IPS-18a (cell line): ENCODE results near the gene COX19.

Source experiments
- H3K27ac ChIP-seq: one replicate; pipeline ENCODE4 v1.5.1; 2013; ENCODE audit warnings: low read length
- H3K27me3 ChIP-seq: one replicate; pipeline ENCODE4 v1.6.1; 2013; ENCODE audit warnings: mild to moderate bottlenecking, low read length; ENCODE audit not compliant: control insufficient read depth, insufficient read depth
- H3K36me3 ChIP-seq: one replicate; pipeline ENCODE4 v1.6.1; 2013; ENCODE audit warnings: low read depth, low read length; ENCODE audit not compliant: control insufficient read depth
- H3K4me1 ChIP-seq: one replicate; pipeline ENCODE4 v1.6.1; 2013; ENCODE audit warnings: low read depth, low read length; ENCODE audit not compliant: control insufficient read depth
- H3K4me3 ChIP-seq: one replicate; pipeline ENCODE4 v1.5.1; 2013; ENCODE audit warnings: low read length
- H3K9ac ChIP-seq: one replicate; pipeline ENCODE4 v1.6.1; 2013; ENCODE audit warnings: mild to moderate bottlenecking, low read length, moderate library complexity
- H3K9me3 ChIP-seq: one replicate; pipeline ENCODE4 v1.6.1; 2013; ENCODE audit warnings: low read depth, low read length; ENCODE audit not compliant: control insufficient read depth

The COX19 gene

DNA sequence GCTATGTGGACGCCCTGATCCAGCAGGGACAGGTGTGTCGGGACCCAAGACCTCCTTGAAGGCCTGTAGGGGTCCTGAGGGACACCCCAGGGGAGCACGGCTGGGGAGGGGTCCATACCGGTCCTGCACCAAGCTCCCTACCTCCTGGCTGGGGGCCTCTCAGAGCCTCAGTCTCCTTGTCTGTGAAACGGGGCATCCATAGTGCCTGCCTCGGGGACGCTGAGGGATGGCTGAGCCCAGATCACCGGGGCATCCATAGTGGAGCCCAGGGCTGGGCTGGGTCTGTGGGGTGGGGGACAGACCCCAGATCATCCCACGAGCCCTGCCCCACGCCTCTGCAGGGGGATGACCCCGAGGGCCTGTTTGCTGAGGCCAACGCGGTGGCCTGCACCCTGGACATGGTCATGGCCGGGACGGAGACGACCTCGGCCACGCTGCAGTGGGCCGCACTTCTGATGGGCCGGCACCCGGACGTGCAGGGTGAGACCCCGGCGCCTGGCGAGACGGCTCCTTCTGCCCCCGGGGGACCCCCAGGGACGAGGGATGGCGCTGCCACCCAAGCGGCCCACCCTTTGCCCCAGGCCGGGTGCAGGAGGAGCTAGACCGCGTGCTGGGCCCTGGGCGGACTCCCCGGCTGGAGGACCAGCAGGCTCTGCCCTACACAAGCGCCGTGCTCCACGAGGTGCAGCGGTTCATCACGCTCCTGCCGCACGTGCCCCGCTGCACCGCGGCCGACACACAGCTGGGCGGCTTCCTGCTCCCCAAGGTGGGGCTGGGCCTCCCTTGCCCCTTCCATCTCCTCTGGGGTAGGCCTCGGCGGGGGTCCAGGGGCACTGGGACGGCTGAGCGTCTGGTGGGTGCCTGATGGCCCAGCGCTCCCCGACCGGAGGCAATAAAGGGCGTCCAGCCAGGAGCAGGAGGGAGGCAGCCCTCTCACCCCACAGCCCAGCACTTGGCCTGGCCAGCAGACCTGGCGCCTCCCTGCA, 11.7 kb upstream of the COX19 start:
- H3K9ac ChIP-seq, result no peak overlapping the region
- H3K4me3 ChIP-seq, result no peak overlapping the region
- H3K27ac ChIP-seq, result no peak overlapping the region
- H3K4me1 ChIP-seq, result no peaks in the 10 kb centered on the region
- no peaks in the 10 kb centered on the region for H3K9me3 ChIP-seq
- H3K27me3 ChIP-seq, result no peaks in the 10 kb centered on the region
- H3K36me3 ChIP-seq, result no peaks in the 10 kb centered on the region

DNA sequence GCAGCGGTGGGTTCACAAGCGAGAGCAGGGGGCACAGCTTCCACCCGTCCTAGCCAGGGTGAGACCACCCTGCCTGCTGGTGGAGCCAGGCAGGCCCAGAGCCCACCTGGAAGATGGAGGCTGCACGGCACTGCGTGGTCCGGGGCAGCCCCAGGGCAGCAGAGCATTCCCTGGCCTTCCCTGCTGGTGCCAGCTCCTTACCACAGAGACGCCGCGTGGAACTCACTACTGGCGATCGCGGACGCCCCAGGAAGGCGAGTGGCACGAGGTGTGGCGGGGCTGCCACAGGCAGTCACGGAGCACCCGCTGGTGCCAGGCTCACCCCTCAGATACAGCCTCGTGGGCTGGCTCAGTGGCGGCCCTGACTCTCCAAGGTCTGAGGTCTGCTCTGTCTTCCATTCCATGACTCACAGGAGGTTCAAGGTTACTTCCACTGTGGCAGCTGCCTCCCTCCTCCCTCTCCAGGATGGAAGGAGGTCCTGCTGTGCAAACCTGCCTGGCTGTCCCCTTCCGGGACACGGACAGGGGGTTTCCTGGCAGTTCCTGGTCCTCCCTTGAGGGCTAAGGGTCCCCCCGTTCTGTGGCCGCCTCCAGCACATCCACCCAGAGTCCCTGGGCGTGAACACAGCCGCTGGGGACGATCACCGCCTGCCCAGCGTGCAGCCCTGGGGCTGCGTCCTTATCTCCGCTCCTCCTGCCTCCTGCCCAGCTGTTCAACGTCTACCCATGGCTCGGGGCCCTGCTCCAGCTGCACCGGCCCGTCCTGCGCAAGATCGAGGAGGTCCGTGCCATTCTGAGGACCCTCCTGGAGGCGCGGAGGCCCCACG, 10.8 kb upstream of the COX19 start:
- Histone ChIP-seq H3K9me3 (no peaks in the 10 kb centered on the region), H3K27ac (no peak overlapping the region), H3K27me3 (no peaks in the 10 kb centered on the region), H3K36me3 (no peaks in the 10 kb centered on the region), H3K4me1 (no peaks in the 10 kb centered on the region), H3K4me3 (no peak overlapping the region), H3K9ac (no peak overlapping the region)

- Histone ChIP-seq H3K27me3 (no peaks in the 10 kb centered on the region), H3K9ac (no peak overlapping the region), H3K4me3 (no peak overlapping the region), H3K27ac (no peak overlapping the region), H3K36me3 (no peaks in the 10 kb centered on the region), H3K9me3 (no peaks in the 10 kb centered on the region), H3K4me1 (no peaks in the 10 kb centered on the region)
Measured at GRCh38 chr7:985127-985416, 9.7 kb upstream of the COX19 start.

- Histone ChIP-seq H3K27ac (no peak overlapping the region), H3K36me3 (no peaks in the 10 kb centered on the region), H3K9me3 (no peaks in the 10 kb centered on the region), H3K9ac (no peak overlapping the region), H3K27me3 (no peaks in the 10 kb centered on the region), H3K4me1 (no peaks in the 10 kb centered on the region), H3K4me3 (no peak overlapping the region)
Measured at GRCh38 chr7:984361-985126, 9.2 kb upstream of the COX19 start.

GRCh38 chr7:983616-984071, 8.3 kb upstream of the COX19 start:
- H3K9ac ChIP-seq, result no peak overlapping the region
- H3K4me1 ChIP-seq, result no peaks in the 10 kb centered on the region
- H3K4me3 ChIP-seq, result no peak overlapping the region

GRCh38 chr7:983004-983615, 7.8 kb upstream of the COX19 start, which contains the start of gene CYP2W1:
Gene CYP2W1 (plus strand): TSS chr7:983181. CDS start chr7:983212, 31 bp downstream.
- H3K27me3 ChIP-seq, result no peaks in the 10 kb centered on the region
- no peaks in the 10 kb centered on the region for H3K4me1 ChIP-seq
- no peak within 1 kb of the TSS for H3K27ac ChIP-seq
- no peak within 1 kb of the TSS for H3K9ac ChIP-seq
- H3K9me3 ChIP-seq, result no peaks in the 10 kb centered on the region
- H3K4me3 ChIP-seq, result no peak within 1 kb of the TSS
- H3K36me3 ChIP-seq, result no peaks in the 10 kb centered on the region

More at GRCh38 chr7:983616-984071, 8.3 kb upstream of the COX19 start:
- Histone ChIP-seq H3K27ac (no peak overlapping the region), H3K27me3 (no peaks in the 10 kb centered on the region), H3K9me3 (no peaks in the 10 kb centered on the region), H3K36me3 (no peaks in the 10 kb centered on the region)

DNA sequence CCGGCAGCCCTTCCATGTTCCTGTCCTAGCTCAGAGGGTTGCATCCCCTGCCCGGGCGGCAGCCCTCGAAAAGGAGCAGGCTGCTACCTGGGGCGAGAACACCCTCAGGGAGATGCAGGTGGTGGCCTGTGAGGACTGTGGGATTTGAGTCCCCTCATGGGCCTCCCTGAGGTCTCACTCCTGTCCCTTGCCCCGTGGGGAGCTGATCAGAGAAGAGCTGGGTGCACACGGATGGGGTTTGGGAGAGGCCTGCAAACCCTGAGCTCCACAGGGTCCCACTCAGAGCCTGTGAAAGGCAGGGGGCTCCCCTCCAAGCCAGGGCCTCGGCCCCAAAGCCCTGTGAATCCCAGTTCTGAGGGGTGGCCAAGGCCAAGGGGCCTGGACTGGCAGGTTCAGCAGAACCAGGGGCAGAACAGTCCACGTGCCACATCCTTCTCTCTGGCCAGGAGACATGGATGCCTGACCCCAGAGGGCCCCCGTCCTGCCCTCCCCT, 7.2 kb upstream of the COX19 start:
- no peak overlapping the region for H3K9ac ChIP-seq
- H3K27ac ChIP-seq, result no peak overlapping the region
- H3K27me3 ChIP-seq, result no peaks in the 10 kb centered on the region
- no peaks in the 10 kb centered on the region for H3K9me3 ChIP-seq
- no peaks in the 10 kb centered on the region for H3K36me3 ChIP-seq
- H3K4me1 ChIP-seq, result no peaks in the 10 kb centered on the region
- H3K4me3 ChIP-seq, result no peak overlapping the region

- Histone ChIP-seq H3K4me3 (no peak overlapping the region), H3K27me3 (no peaks in the 10 kb centered on the region), H3K9me3 (no peaks in the 10 kb centered on the region), H3K9ac (no peak overlapping the region), H3K27ac (no peak overlapping the region), H3K36me3 (no peaks in the 10 kb centered on the region), H3K4me1 (no peaks in the 10 kb centered on the region)
Measured at GRCh38 chr7:981793-982510, 6.6 kb upstream of the COX19 start.

GRCh38 chr7:979886-980571, 4.7 kb upstream of the COX19 start:
- no peaks in the 10 kb centered on the region for H3K9me3 ChIP-seq
- no peaks in the 10 kb centered on the region for H3K4me1 ChIP-seq
- no peak overlapping the region for H3K27ac ChIP-seq
- no peak overlapping the region for H3K9ac ChIP-seq
- H3K4me3 ChIP-seq, result no peak overlapping the region
- H3K27me3 ChIP-seq, result no peaks in the 10 kb centered on the region
- no peaks in the 10 kb centered on the region for H3K36me3 ChIP-seq

DNA sequence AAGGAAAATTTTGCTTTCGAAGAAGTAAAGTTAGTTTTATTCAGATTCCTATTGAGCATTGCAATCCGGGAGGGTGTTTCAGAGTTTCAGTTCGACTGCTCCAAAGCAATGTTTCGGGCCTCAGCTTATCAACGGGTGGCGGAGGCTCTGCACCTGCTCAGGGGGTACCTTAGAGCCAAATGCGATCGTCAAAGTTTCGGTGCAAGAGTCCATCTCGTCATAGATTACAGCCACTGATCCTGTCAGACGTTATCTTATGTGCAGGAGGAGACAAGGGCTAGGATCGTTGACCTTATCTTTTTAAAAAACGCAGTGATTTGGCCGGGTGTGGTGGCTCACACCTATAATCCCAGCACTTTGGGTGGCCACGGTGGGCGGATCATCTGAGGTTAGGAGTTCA, 3.8 kb upstream of the COX19 start:
- H3K4me3 ChIP-seq, result no peak overlapping the region
- no peak overlapping the region for H3K9ac ChIP-seq
- no peaks in the 10 kb centered on the region for H3K9me3 ChIP-seq
- no peak overlapping the region for H3K27ac ChIP-seq
- no peaks in the 10 kb centered on the region for H3K27me3 ChIP-seq
- H3K36me3 ChIP-seq, result no peaks in the 10 kb centered on the region
- no peaks in the 10 kb centered on the region for H3K4me1 ChIP-seq
